Breast epithelium (tissue), 4 donors: ENCODE measurements around the gene SMCO2. TPM values are rescaled to one million over a fixed set of nuclear protein-coding genes. Genes with fewer than 3 reads are reported as not detected.

Source experiments
- DNase-seq, 2 donors: peaks; one replicate each; pipeline ENCODE4 v3.0.0-alpha.2; 2019; ENCODE audit warnings: low spot score in 2 of 2
- H3K27ac ChIP-seq, 2 donors: fragments of 200-600 bp; sonication (generic) in 1 of 2; one replicate each; pipeline ENCODE4 v1.5.1; 2016 to 2019; ENCODE audit warnings: mild to moderate bottlenecking in 1 of 2
- H3K27me3 ChIP-seq, 2 donors: fragments of 200-600 bp; sonication (generic) in 1 of 2; one replicate each; pipeline versions ENCODE4 v1.5.1 to v1.6.0; 2017 to 2019; ENCODE audit warnings: control low read depth in 1 of 2, mild to moderate bottlenecking in 1 of 2
- H3K36me3 ChIP-seq: fragments of 200-600 bp; one replicate; pipeline ENCODE4 v1.5.1; 2019
- H3K4me1 ChIP-seq, 2 donors: fragments of 200-600 bp; sonication (generic); one replicate each; pipeline ENCODE4 v1.5.1; 2016 to 2019; ENCODE audit warnings: control low read depth in 1 of 2
- H3K4me3 ChIP-seq, 3 donors: fragments of 200-600 bp; sonication (generic); 1 replicate in 2 of 3; 2 replicates in 1 of 3; pipeline ENCODE4 v1.5.1; 2016 to 2019; ENCODE audit warnings: mild to moderate bottlenecking in 3 of 3, moderate library complexity in 2 of 3
- H3K9me3 ChIP-seq, 2 donors: fragments of 200-600 bp; sonication (generic) in 1 of 2; one replicate each; pipeline ENCODE4 v1.5.1; 2016 to 2019; ENCODE audit warnings: control low read depth in 1 of 2
- CTCF ChIP-seq, 3 donors: fragments of 450-650 bp; IDR thresholded peaks; one replicate each; pipeline ENCODE4 v1.5.1; 2016 to 2017; ENCODE audit warnings: antibody characterized with exemption in 3 of 3, mild to moderate bottlenecking in 3 of 3, moderate library complexity in 3 of 3
- POLR2A ChIP-seq: fragments of 450-650 bp; IDR thresholded peaks from one replicate; pipeline ENCODE4 v1.6.1; 2016; ENCODE audit warnings: antibody characterized with exemption, mild to moderate bottlenecking, moderate library complexity
- POLR2AphosphoS5 ChIP-seq, 3 donors: sonication (generic); formaldehyde crosslinking; IDR thresholded peaks; one replicate each; pipeline ENCODE4 v1.6.1; 2017; ENCODE audit warnings: antibody characterized with exemption in 3 of 3
- intact Hi-C: fragments of 100-400 bp; cut with DNase I; formaldehyde crosslinking; loops from one replicate; pipeline ENCODE4 v1.15.1; 2023; ENCODE audit warnings: low total_unique reads
- total RNA-seq, 3 donors: library from RNA; depleted of rRNA; stranded (reverse); fragments of >200 nt; gene quantifications; one replicate each; pipeline ENCODE4 v1.1.0, GENCODE V29; 2016

Gene SMCO2
- total RNA-seq, 3 donors from 2014 or later: not detected

GRCh38 chr12:27549236-27549800, 102.8 kb downstream of the SMCO2 start:
- intact Hi-C loops: no loop called here
- peaks cover 5 to 8% of the 10 kb centered on the region in 2 donors for H3K4me1 ChIP-seq
- no peak for DNase-seq
- peak overlapping the region in 2 of 3 donors; percentile 23 for H3K4me3 ChIP-seq
- no peaks in the 10 kb centered on the region for H3K27me3 ChIP-seq
- H3K27ac ChIP-seq: peak overlapping the region; percentile 81 to 82
- H3K9me3 ChIP-seq: no peaks in the 10 kb centered on the region
- no peaks in the 10 kb centered on the region for H3K36me3 ChIP-seq
- no peak for TF ChIP-seq POLR2AphosphoS5 (IDR thresholded peaks at IDR 0.05)
- TF ChIP-seq POLR2A: no peak
- TF ChIP-seq CTCF (IDR thresholded peaks at IDR 0.05): no peak

- H3K4me3 ChIP-seq: peak overlapping the region in 2 of 3 donors; percentile 23
- peak overlapping the region; percentile 81 to 82 for H3K27ac ChIP-seq
- DNase-seq: peak; percentile 63 to 87
- no peaks in the 10 kb centered on the region for H3K27me3 ChIP-seq
- peaks cover 5 to 8% of the 10 kb centered on the region in 2 donors for H3K4me1 ChIP-seq
- TF ChIP-seq CTCF (IDR thresholded peaks at IDR 0.05) (no peak), POLR2AphosphoS5 (IDR thresholded peaks at IDR 0.05) (peak; percentile 82 to 96 (median 86))
- H3K36me3 ChIP-seq: no peaks in the 10 kb centered on the region
- intact Hi-C loops: no loop called here
- no peaks in the 10 kb centered on the region for H3K9me3 ChIP-seq
Observed at GRCh38 chr12:27549801-27550652, 103.5 kb downstream of the SMCO2 start.

- intact Hi-C loops: no loop called here
- TF ChIP-seq CTCF (IDR thresholded peaks at IDR 0.05): no peak
- TF ChIP-seq POLR2A: no peak
- TF ChIP-seq POLR2AphosphoS5 (IDR thresholded peaks at IDR 0.05): no peak
- Histone ChIP-seq H3K9me3 (no peaks in the 10 kb centered on the region), H3K36me3 (no peaks in the 10 kb centered on the region), H3K4me1 (peaks cover 7 to 9% of the 10 kb centered on the region in 2 donors), H3K4me3 (no peak overlapping the region), H3K27me3 (no peaks in the 10 kb centered on the region), H3K27ac (peak overlapping the region; percentile 81 to 82)
- DNase-seq: no peak
Observed at GRCh38 chr12:27550653-27550975, 104.1 kb downstream of the SMCO2 start.

GRCh38 chr12:27551172-27551840, 104.8 kb downstream of the SMCO2 start:
- no peak for TF ChIP-seq POLR2A
- no peak for TF ChIP-seq CTCF (IDR thresholded peaks at IDR 0.05)
- no peak for TF ChIP-seq POLR2AphosphoS5 (IDR thresholded peaks at IDR 0.05)
- intact Hi-C loops: no loop called here
- Histone ChIP-seq H3K27me3 (no peaks in the 10 kb centered on the region), H3K4me1 (peaks cover 8 to 16% of the 10 kb centered on the region in 2 donors), H3K9me3 (no peaks in the 10 kb centered on the region), H3K27ac (peak overlapping the region; percentile 82 to 84), H3K36me3 (no peaks in the 10 kb centered on the region), H3K4me3 (no peak overlapping the region)
- DNase-seq: no peak

Other genes starting within 250 kb of the SMCO2 start
- gene STK38L, start 202.4 kb upstream of the SMCO2 start, total RNA-seq: 10 to 100 TPM; 29.4 to 48.8 (median 37.9) TPM
- 1 to 10 TPM; 1.3 to 2.4 (median 1.3) TPM for gene BMAL2, start 113.9 kb upstream of the SMCO2 start, total RNA-seq
- gene PPFIBP1, start 77.5 kb downstream of the SMCO2 start, total RNA-seq: 10 to 100 TPM; 34.4 to 86.5 (median 84.0) TPM
- 1 to 10 TPM in 2 of 3 donors, under 1 TPM in 1; 0.64 to 3.3 (median 1.8) TPM for gene REP15, start 249.7 kb downstream of the SMCO2 start, total RNA-seq